Testis (tissue), 2 donors: ENCODE data around the gene RFX6.

ENCODE experiments used
- POLR2A ChIP-seq: fragments of 450-650 bp; IDR thresholded peaks from one replicate; pipeline ENCODE4 v1.6.1; 2017; ENCODE audit warnings: antibody characterized with exemption, mild to moderate bottlenecking, moderate library complexity
- TF ChIP-seq, protein P1 (sequence below), 3 experiments: fragments of 450-650 bp in 2 of 3; fragments of 200-600 bp in 1 of 3; sonication (generic) in 1 of 3; IDR thresholded peaks; one replicate each; pipeline ENCODE4 v1.5.1; 2016 to 2019; ENCODE audit warnings: antibody characterized with exemption in 3 of 3, mild to moderate bottlenecking in 2 of 3, moderate library complexity in 1 of 3

DNA sequence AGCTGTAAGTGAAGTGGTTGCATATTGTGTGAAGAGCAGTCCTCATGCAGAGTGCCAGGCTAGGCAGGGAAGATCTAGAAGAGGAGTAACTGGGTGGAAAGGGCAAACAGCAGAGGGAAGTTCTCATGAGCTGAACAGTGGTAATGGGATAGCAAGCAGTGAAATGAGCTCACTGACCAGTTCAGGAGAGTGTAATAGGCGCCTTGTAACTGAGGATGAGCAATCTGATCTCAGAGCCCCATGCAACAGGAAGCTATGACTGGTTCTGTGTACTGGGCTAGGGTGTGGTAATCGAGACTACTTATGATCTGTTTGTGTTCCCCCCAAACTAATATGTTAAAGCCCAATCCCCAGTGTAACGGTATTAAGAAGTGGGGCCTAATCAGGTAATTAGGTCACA is 98.6 kb downstream of the RFX6 start:
- TF ChIP-seq POLR2A, result no peak
- TF ChIP-seq, protein P1, sequence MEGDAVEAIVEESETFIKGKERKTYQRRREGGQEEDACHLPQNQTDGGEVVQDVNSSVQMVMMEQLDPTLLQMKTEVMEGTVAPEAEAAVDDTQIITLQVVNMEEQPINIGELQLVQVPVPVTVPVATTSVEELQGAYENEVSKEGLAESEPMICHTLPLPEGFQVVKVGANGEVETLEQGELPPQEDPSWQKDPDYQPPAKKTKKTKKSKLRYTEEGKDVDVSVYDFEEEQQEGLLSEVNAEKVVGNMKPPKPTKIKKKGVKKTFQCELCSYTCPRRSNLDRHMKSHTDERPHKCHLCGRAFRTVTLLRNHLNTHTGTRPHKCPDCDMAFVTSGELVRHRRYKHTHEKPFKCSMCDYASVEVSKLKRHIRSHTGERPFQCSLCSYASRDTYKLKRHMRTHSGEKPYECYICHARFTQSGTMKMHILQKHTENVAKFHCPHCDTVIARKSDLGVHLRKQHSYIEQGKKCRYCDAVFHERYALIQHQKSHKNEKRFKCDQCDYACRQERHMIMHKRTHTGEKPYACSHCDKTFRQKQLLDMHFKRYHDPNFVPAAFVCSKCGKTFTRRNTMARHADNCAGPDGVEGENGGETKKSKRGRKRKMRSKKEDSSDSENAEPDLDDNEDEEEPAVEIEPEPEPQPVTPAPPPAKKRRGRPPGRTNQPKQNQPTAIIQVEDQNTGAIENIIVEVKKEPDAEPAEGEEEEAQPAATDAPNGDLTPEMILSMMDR (IDR thresholded peaks at IDR 0.05), result no peak
